HEK293T (cell line): ENCODE results near the gene DOCK3.

Experiments
- ARNT ChIP-seq: fragments of 450-650 bp; IDR thresholded peaks from 2 replicates; pipeline ENCODE4 v1.6.1; 2017; ENCODE audit warnings: mild to moderate bottlenecking
- BHLHE40 ChIP-seq: fragments of 450-650 bp; IDR thresholded peaks from 2 replicates; pipeline ENCODE4 v1.6.1; 2016; ENCODE audit warnings: mild to moderate bottlenecking, moderate library complexity, borderline replicate concordance
- ELF4 ChIP-seq: fragments of 450-650 bp; IDR thresholded peaks from 2 replicates; pipeline ENCODE4 v1.6.1; 2017; ENCODE audit warnings: antibody characterized with exemption
- FOXA1 ChIP-seq: fragments of 450-650 bp; IDR thresholded peaks from 2 replicates; pipeline ENCODE4 v1.6.1; 2016; ENCODE audit warnings: mild to moderate bottlenecking
- FOXK2 ChIP-seq: fragments of 450-650 bp; IDR thresholded peaks from 2 replicates; pipeline ENCODE4 v1.6.1; 2016; ENCODE audit warnings: mild to moderate bottlenecking
- FOXM1 ChIP-seq: fragments of 450-650 bp; IDR thresholded peaks from 2 replicates; pipeline ENCODE4 v1.6.1; 2017; ENCODE audit warnings: mild to moderate bottlenecking, borderline replicate concordance
- HDGF ChIP-seq: fragments of 450-650 bp; IDR thresholded peaks from 2 replicates; pipeline ENCODE4 v1.6.1; 2017; ENCODE audit warnings: antibody characterized with exemption, borderline replicate concordance
- L3MBTL2 ChIP-seq: fragments of 450-650 bp; conservative IDR thresholded peaks from 2 replicates; pipeline ENCODE4 v1.6.1; 2016; ENCODE audit warnings: mild to moderate bottlenecking
- NFRKB ChIP-seq: fragments of 450-650 bp; IDR thresholded peaks from 2 replicates; pipeline ENCODE4 v1.6.1; 2016; ENCODE audit warnings: mild to moderate bottlenecking, moderate library complexity
- SP1 ChIP-seq: fragments of 450-650 bp; IDR thresholded peaks from 2 replicates; pipeline ENCODE4 v1.6.1; 2017
- SUZ12 ChIP-seq: fragments of 450-650 bp; IDR thresholded peaks from 2 replicates; pipeline ENCODE4 v1.6.1; 2016; ENCODE audit warnings: mild to moderate bottlenecking
- TARDBP ChIP-seq: fragments of 450-650 bp; IDR thresholded peaks from 2 replicates; pipeline ENCODE4 v1.6.1; 2016
- ZNF384 ChIP-seq: fragments of 450-650 bp; IDR thresholded peaks from 2 replicates; pipeline ENCODE4 v1.6.1; 2016
- TF ChIP-seq, protein P1 (sequence below): fragments of 450-650 bp; IDR thresholded peaks from 2 replicates; pipeline ENCODE4 v1.6.1; 2016

DNA sequence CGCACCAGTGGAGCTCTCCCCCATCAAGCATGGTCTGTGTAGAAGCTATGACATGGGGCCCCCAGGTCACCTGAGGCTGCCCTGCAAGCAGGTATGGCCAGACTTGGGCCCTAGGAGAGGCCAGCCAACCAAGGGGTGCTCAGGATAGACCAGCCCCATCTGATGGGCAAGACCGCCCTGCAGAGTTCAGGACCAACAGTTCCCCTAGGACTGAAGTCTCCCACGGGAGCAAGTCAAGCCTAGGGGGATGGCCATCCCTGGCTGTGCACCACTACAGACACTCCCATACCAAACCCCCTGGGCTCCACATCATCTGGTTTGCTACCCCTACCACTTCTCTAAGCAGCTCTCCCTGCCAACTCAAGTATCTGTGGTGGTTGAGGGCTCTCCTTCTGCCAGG lies 568.2 kb downstream of the DOCK3 start:
- TF ChIP-seq TARDBP (no peak), ARNT (no peak), SP1 (no peak), SUZ12 (no peak), L3MBTL2 (no peak), NFRKB (no peak), ELF4 (no peak), FOXK2 (no peak), FOXM1 (no peak), ZNF384 (no peak), FOXA1 (no peak), BHLHE40 (no peak), HDGF (no peak)
- TF ChIP-seq, protein P1, sequence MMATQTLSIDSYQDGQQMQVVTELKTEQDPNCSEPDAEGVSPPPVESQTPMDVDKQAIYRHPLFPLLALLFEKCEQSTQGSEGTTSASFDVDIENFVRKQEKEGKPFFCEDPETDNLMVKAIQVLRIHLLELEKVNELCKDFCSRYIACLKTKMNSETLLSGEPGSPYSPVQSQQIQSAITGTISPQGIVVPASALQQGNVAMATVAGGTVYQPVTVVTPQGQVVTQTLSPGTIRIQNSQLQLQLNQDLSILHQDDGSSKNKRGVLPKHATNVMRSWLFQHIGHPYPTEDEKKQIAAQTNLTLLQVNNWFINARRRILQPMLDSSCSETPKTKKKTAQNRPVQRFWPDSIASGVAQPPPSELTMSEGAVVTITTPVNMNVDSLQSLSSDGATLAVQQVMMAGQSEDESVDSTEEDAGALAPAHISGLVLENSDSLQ: no peak
